ENCODE measurements around the gene CCDC7.

GRCh38 chr10:32402499-32402898, 43.4 kb upstream of the CCDC7 start:
- no peak for TF ChIP-seq CTCF (IDR thresholded peaks at IDR 0.05)
- no peak for TF ChIP-seq POLR2AphosphoS5 (IDR thresholded peaks at IDR 0.05; ENCODE audit: low read depth, low read length)
- no peak for TF ChIP-seq TCF7L2 (IDR thresholded peaks at IDR 0.05; ENCODE audit: low read depth, low read length)
